HG02970 (cell line): ENCODE results near the gene C10orf90.

Experiments
- ATAC-seq: cut with Tn5 transposase; IDR thresholded peaks from one replicate; pipeline ENCODE4 v1.9.1; 2021; ENCODE audit warnings: mild to moderate bottlenecking, moderate library complexity, moderate number of reproducible peaks; ENCODE audit not compliant: unreplicated experiment, low FRiP score

The C10orf90 gene

DNA sequence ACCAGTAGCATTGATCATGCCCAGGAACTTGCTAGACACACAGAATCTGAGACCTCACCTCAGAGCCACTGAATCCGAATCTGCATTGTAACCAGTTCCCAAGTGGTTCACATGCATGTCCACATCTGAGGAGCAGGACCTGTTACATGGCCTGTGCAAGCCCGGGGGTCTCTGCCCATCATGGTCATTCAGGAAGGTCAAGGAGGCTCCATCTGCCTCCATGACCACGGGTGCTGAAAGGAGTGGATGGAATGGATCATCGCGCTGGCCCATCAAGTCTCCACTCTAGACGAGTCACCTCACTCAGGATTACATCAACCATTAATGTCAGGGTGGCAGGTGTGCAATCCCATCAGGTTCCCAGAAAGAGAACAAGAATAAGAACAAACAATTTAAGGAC, 196.5 kb downstream of the C10orf90 start:
- ATAC-seq = no peak

DNA sequence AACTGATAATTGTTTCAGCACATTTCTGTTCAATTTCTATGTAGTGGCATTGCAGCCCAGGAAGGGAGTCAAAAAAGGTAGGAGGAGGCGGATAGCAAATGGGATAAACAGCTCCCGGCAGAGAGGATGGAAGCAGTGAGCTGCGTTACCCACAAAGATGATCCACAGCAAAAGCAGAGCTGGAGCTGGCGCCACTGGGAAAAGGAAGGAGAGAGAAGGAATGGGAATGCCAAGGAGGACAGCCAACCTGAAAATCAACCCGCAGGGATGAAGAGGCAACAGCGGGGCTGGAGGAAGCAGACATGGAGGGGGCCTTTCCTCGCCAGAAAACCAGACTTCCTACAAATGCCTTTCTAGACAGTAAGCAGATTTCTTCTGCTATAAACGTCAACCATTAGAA, 199.5 kb downstream of the C10orf90 start:
- ATAC-seq = no peak

- ATAC-seq = no peak
Observed at GRCh38 chr10:126469692-126470091, 200.8 kb downstream of the C10orf90 start.

- no peak for ATAC-seq
Observed at GRCh38 chr10:126468876-126469643, 201.4 kb downstream of the C10orf90 start.

GRCh38 chr10:126468467-126468866, 202.0 kb downstream of the C10orf90 start:
- no peak for ATAC-seq

- ATAC-seq = no peak
Observed at GRCh38 chr10:126465771-126466170, 204.7 kb downstream of the C10orf90 start.

DNA sequence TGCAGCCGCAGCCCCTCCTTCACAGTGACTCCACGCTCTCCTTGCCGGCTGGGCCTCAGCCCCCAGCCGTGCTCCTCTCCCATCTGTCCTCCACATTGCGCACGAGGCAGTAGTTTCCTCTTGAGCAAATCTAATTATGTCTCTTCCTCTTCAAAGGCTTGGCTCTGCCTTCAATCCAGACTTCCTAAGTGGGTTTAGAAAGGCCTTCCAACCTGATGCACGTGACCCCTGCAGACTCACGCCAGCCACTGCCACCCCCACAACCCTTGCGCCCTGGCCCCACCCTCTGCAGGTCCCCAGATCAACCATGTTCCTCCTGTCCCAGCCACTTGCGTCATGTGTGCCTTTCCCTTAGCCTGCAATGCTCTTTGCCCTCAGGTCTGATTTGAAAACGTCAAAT, 207.2 kb downstream of the C10orf90 start:
- no peak for ATAC-seq

- ATAC-seq = no peak
Observed at GRCh38 chr10:126461289-126461940, 209.1 kb downstream of the C10orf90 start.

- ATAC-seq = no peak
Observed at GRCh38 chr10:126459878-126460481, 210.5 kb downstream of the C10orf90 start.

- ATAC-seq = no peak
Observed at GRCh38 chr10:126459032-126459831, 211.3 kb downstream of the C10orf90 start.

GRCh38 chr10:126458466-126458865, 212.0 kb downstream of the C10orf90 start:
- ATAC-seq = no peak

DNA sequence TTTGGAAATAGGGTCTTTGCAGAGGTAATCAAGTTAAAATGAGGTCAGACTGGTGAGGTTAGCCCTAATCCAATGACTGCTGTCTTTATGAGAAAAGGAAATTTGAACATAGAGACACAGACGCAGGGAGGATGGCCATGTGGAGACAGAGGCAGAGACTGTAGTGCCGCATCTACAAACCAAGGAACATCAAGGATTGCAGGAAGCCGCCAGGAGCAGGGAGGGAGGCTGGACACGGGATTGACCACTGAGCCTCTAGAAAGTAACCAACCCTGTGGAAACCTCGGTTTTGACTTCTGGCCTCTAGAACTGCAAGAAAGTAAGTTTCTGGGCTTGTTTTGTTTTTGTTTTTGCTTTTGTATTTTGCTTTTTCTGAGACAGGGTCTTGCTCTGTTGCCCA, 213.9 kb downstream of the C10orf90 start:
- ATAC-seq = no peak

DNA sequence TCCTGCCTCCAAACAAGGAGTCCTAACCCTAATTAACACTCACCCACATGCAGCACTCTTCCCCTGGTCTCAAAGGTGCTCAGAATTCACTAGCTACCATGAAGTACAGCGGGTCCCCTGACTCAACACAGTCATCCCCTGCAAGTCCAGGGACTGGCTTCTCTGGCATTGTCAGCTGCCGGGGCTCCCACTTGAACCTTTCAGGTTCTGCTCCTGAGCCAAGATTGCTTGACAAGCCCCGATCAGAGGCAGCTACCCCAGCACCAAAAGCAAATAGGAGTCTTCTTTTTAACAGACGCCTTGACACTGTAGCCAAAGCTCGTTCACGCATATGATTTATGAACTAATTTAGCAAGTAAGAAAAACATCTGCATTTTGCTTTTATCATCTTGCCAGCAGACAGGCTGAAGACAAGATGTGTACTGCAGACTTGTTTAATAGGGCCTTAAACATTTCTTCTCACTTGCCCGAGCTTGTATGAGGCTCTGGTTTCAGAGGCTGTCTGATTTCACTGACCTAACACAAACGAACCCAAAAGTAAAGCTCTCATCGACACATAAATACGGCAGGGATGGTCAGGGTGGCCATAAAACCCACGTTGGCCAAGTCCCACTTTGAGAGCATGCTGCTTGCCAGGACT, 214.6 kb downstream of the C10orf90 start:
- no peak for ATAC-seq

GRCh38 chr10:126455036-126455765, 215.3 kb downstream of the C10orf90 start:
- ATAC-seq = no peak

DNA sequence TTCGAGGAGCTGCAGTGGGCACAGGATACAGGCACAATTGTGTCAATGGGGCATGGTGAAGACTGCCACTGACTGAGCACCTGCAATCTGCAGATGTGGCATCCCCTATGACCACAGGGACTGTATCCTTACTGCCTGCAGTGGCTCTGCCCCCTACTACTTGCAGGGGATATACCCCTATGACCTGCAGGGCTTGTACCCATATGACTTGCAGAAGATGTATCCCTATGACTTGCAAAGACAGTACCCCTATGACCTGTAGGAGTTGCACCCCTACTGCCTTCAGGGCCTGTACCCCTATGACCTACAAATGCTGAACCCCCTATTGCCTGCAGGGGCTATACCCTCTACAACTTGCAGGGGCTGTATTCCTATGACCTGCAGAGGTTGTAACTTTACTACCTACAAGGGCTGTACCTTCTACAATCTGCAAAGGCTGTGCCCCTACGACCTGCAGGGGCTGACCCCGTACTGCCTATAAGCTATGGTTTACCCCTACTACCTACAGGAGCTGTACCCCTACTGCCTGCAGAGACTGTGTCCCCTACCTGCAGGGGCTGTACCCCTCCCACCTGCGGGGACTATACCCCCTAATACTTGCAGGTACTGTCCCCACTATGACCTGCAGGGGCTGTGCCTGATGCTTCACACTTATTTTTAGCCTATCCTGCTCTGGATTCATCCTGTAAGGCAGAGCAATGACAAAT, 216.3 kb downstream of the C10orf90 start:
- no peak for ATAC-seq

DNA sequence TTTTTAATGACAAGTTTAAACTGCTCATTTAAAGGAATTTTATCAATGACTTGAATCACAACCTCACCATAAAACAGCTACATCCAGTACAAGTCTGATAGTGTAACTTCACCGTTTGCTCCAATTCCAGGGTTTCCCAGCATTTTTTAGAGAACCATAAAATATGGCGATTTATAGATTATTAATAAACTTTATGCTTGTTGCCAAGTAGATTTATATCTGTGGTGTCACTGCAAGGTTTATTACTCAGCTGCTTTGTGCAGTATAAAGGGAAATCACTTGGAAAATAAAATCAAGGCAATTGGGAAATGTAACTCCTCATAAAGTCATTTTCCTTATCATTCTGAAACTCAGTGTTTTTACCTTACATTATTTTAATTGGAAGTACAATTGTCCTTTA, 218.2 kb downstream of the C10orf90 start:
- no peak for ATAC-seq

DNA sequence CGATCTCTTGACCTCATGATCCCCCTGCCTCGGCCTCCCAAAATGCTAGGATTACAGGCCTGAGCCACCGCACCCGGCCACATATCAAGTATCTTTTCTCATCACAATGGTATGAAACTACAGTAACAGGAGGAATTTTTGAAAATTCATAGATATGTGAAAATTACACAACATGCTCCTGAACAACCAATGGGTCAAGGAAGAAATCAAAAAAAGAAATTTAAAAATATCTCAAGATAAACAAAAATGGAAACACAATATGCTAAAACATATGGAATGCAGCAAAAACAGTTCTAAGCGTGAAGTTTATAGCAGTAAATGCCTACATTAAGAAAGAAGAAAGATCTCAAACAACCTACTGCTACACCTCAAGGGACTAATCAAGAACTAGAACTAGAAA, 222.4 kb downstream of the C10orf90 start:
- ATAC-seq = no peak

GRCh38 chr10:126439942-126440341, 230.6 kb downstream of the C10orf90 start:
- no peak for ATAC-seq

- no peak for ATAC-seq
Observed at GRCh38 chr10:126438407-126438783, 232.1 kb downstream of the C10orf90 start.
